HepG2 (cell line): ENCODE results near the gene ATP1A2. TPM values are rescaled to one million over a fixed set of nuclear protein-coding genes. Genes with fewer than 3 reads are reported as not detected.

ENCODE experiments used
- ATAC-seq: fragments of 200-7000 bp; cut with Tn5 transposase; 3 replicates; pipeline ENCODE4 v1.9.1; 2020; ENCODE audit warnings: mild to moderate bottlenecking, moderate library complexity
- BruUV-seq: library from RNA; stranded (reverse); fragments of 400-500 nt; replicated peaks from 2 replicates; lab custom pipeline; 2021; lab: Mats Ljungman, UMichigan
- CTCF ChIA-PET: fragments of 300-600 bp; formaldehyde crosslinking; extraction: SDS; loops from one replicate; lab custom pipeline; 2021; ENCODE audit warnings: low total read pairs, inconsistent platforms, low intra/inter-chr PET ratio; lab: Yijun Ruan, JAX
- POLR2A ChIA-PET: fragments of 350-600 bp; sonication (Branson Sonifier 250); formaldehyde crosslinking; loops from one replicate; lab custom pipeline; 2020; ENCODE audit warnings: antibody characterized with exemption, inconsistent platforms; lab: Yijun Ruan, JAX
- DNase-seq: peaks from one replicate; pipeline ENCODE4 v3.0.0-alpha.2; 2015; ENCODE audit warnings: low spot score
- FAIRE-seq: peaks from 3 replicates; lab custom pipeline; 2011; peaks lifted over from hg19 to GRCh38; lab: Jason Lieb, UNC
- H2AFZ ChIP-seq: one replicate; pipeline ENCODE4 v1.6.1; 2011; ENCODE audit warnings: low read length, inconsistent platforms
- H3K27ac ChIP-seq: fragments of 300-600 bp; 3 replicates; pipeline ENCODE4 v1.8.0; 2011; ENCODE audit warnings: mixed run types, mild to moderate bottlenecking, mixed read lengths, low read length, inconsistent platforms; ENCODE audit not compliant: insufficient read depth; ENCODE audit errors: extremely low read length
- H3K27me3 ChIP-seq, 2 experiments: fragments of 200-600 bp in 1 of 2; 2 replicates in 1 of 2; 3 replicates in 1 of 2; pipeline versions ENCODE4 v1.6.0 to v1.8.0; 2011; ENCODE audit warnings: low read length in 2 of 2, mild to moderate bottlenecking in 2 of 2, moderate library complexity in 2 of 2, inconsistent platforms in 1 of 2; ENCODE audit not compliant: insufficient read depth in 2 of 2, control insufficient read depth in 1 of 2
- H3K36me3 ChIP-seq, 2 experiments: fragments of 200-600 bp in 1 of 2; replicated peaks in 1 of 2; 2 replicates in 1 of 2; 3 replicates in 1 of 2; pipeline versions ENCODE4 v1.5.1 to v1.8.0; 2011; ENCODE audit warnings: low read length in 2 of 2, inconsistent platforms in 1 of 2; ENCODE audit not compliant: insufficient read depth in 2 of 2, control insufficient read depth in 1 of 2
- H3K4me1 ChIP-seq: 2 replicates; pipeline ENCODE4 v1.5.1; 2012; ENCODE audit warnings: low read length, inconsistent platforms; ENCODE audit not compliant: insufficient read depth
- H3K4me2 ChIP-seq: 2 replicates; pipeline ENCODE4 v1.6.0; 2011; ENCODE audit warnings: low read depth, low read length, inconsistent platforms
- H3K4me3 ChIP-seq, 3 experiments: fragments of 200-600 bp in 1 of 3; sonication (generic), shearing (Covaris generic) in 1 of 3; replicated peaks in 1 of 3; 2 replicates each; pipeline ENCODE4 v1.5.1; 2011 to 2016; ENCODE audit warnings: low read length in 3 of 3, inconsistent platforms in 2 of 3, low read depth in 2 of 3, mild to moderate bottlenecking in 2 of 3, control low read depth in 1 of 3, mixed read lengths in 1 of 3; ENCODE audit not compliant: insufficient read depth in 1 of 3
- H3K79me2 ChIP-seq: one replicate; pipeline ENCODE4 v1.6.1; 2011; ENCODE audit warnings: low read length, inconsistent platforms; ENCODE audit not compliant: insufficient read depth
- H3K9ac ChIP-seq: 2 replicates; pipeline ENCODE4 v1.6.0; 2011; ENCODE audit warnings: mild to moderate bottlenecking, low read depth, low read length, inconsistent platforms; ENCODE audit not compliant: insufficient read depth
- H3K9me3 ChIP-seq: 2 replicates; pipeline ENCODE4 v1.5.1; 2012; ENCODE audit warnings: mild to moderate bottlenecking, low read length
- H4K20me1 ChIP-seq: 2 replicates; pipeline ENCODE4 v1.6.0; 2011; ENCODE audit warnings: inconsistent platforms, mild to moderate bottlenecking, low read length, moderate library complexity; ENCODE audit not compliant: insufficient read depth
- CEBPB ChIP-seq: IDR thresholded peaks from 2 replicates; pipeline ENCODE4 v1.6.1; 2011; ENCODE audit warnings: low read depth, low read length, improper control_type of control experiment, borderline replicate concordance
- NR0B2 ChIP-seq: sonication (generic); formaldehyde crosslinking; IDR thresholded peaks from 2 replicates; pipeline ENCODE4 v1.4.0; 2020; ENCODE audit warnings: mild to moderate bottlenecking, missing genetic modification reagents
- PATZ1 ChIP-seq: sonication (generic); formaldehyde crosslinking; IDR thresholded peaks from 2 replicates; pipeline ENCODE4 v1.4.0; 2020; ENCODE audit warnings: missing genetic modification reagents
- ZNF33B ChIP-seq: sonication (generic); formaldehyde crosslinking; IDR thresholded peaks from 2 replicates; pipeline ENCODE4 v1.5.1; 2020; ENCODE audit warnings: mild to moderate bottlenecking, missing genetic modification reagents
- ZNF674 ChIP-seq: sonication (generic); formaldehyde crosslinking; IDR thresholded peaks from 2 replicates; pipeline ENCODE4 v1.5.0; 2020; ENCODE audit warnings: low read depth, mild to moderate bottlenecking, missing genetic modification reagents
- ZSCAN22 ChIP-seq: sonication (generic); formaldehyde crosslinking; IDR thresholded peaks from 2 replicates; pipeline ENCODE4 v1.4.0; 2020; ENCODE audit warnings: mild to moderate bottlenecking, missing genetic modification reagents
- WGBS: methylation state at CpG from one replicate; pipeline ENCODE4 v1.1.6; 2017; ENCODE audit warnings: low lambda C conversion rate; 5-methylcytosine and 5-hydroxymethylcytosine counted together
- in situ Hi-C: cut with HindIII; loops from 2 replicates; pipeline ENCODE4 v1.10.0; 2017; ENCODE audit warnings: low pct_unique_long_range_greater_than_20kb; ENCODE audit not compliant: extremely low pct_ligation_motif_present
- intact Hi-C: fragments of 100-400 bp; cut with micrococcal nuclease; formaldehyde crosslinking; loops from one replicate; pipeline ENCODE4 v1.10.0; 2022; ENCODE audit not compliant: unreplicated experiment
- polyA plus RNA-seq, 8 experiments: library from polyadenylated mRNA; depleted of rRNA in 3 of 8; stranded (reverse) in 7 of 8; unstranded in 1 of 8; fragments of >200 nt; fragmentation: Illumina TruSeq in 4 of 8; extraction: Trizol in 4 of 8; gene quantifications; 2 replicates each; pipeline versions ENCODE4 v1.2.1 to v1.2.3, GENCODE V29; 2011 to 2016; ENCODE audit warnings: low read depth in 4 of 8, missing spikeins in 1 of 8, mixed read lengths in 1 of 8; ENCODE audit not compliant: insufficient read depth in 1 of 8
- total RNA-seq, 5 experiments: library from RNA; depleted of rRNA; stranded (reverse); fragments of >200 nt; fragmentation: Illumina TruSeq; extraction: Trizol; gene quantifications; 2 replicates each; pipeline ENCODE4 v1.2.3, GENCODE V29; 2016; ENCODE audit warnings: low read depth in 1 of 5

ATP1A2 gene
- total and polyA plus RNA-seq, 2 of the 13 experiments (the other 11 are each of a cell fraction or from before 2014, with no cell fraction given): 0.16 TPM; not detected in 1

GRCh38 chr1:160151303-160151702 is 35.7 kb downstream of the ATP1A2 start, which contains the start of gene ATP1A4:
TSS of gene ATP1A4 (plus strand) at chr1:160151603. CDS start at chr1:160152041, 438 bp downstream.
- intact Hi-C loops: no loop called here
- in situ Hi-C loops: no loop called here
- Histone ChIP-seq H2AFZ (no peak within 1 kb of the TSS), H3K79me2 (no peaks in the 10 kb centered on the region), H4K20me1 (no peaks in the 10 kb centered on the region), H3K36me3 (no peaks in the 10 kb centered on the region), H3K4me3 (no peak within 1 kb of the TSS), H3K27me3 (no peaks in the 10 kb centered on the region), H3K4me1 (peaks cover 37% of the 10 kb centered on the region), H3K4me2 (no peak within 1 kb of the TSS), H3K9ac (no peak within 1 kb of the TSS), H3K9me3 (no peaks in the 10 kb centered on the region), H3K27ac (no peak within 1 kb of the TSS)
- ChIA-PET CTCF (no interaction called here), POLR2A (no interaction called here)
- FAIRE-seq (no peak), DNase-seq (no peak), ATAC-seq (no peak)
- WGBS: 74% methylated on average over 4 of the region's 6 CpGs
- BruUV-seq: no TSS peak
- TF ChIP-seq CEBPB: no peak
- TF ChIP-seq ZSCAN22 (CRISPR knock-in tag): no peak
- no peak for TF ChIP-seq ZNF33B (CRISPR knock-in tag)
- TF ChIP-seq ZNF674: no peak
- TF ChIP-seq NR0B2 (CRISPR knock-in tag): no peak
- no peak for TF ChIP-seq PATZ1 (CRISPR knock-in tag)
- TF ChIP-seq, all 625 proteins: peak for 0
